ENCODE results near the gene INSR. TPM values are rescaled to one million over a fixed set of nuclear protein-coding genes. Genes with fewer than 3 reads are reported as not detected.

The INSR gene
- polyA plus RNA-seq, 1 of the 3 experiments (the other 2 are of a cell fraction) = 3.6 TPM

GRCh38 chr19:7215176-7215575 is 79.0 kb downstream of the INSR start:
- H3K4me1 ChIP-seq (ENCODE audit: control insufficient read depth in 1 of 2, insufficient read depth in 2 of 2, low read depth in 1 of 2, low read length in 1 of 2) = no peaks in the 10 kb centered on the region
- no peaks in the 10 kb centered on the region for H3K9me2 ChIP-seq
- H3F3A ChIP-seq (replicated peaks; ENCODE audit: insufficient read depth) = no peaks in the 10 kb centered on the region
- no peak for TF ChIP-seq IRF3 (IDR thresholded peaks at IDR 0.05; ENCODE audit: low read depth, low read length)
- TF ChIP-seq GABPA (IDR thresholded peaks at IDR 0.05; ENCODE audit: low read depth) = no peak
- TF ChIP-seq EZH2phosphoT487 (IDR thresholded peaks at IDR 0.05; ENCODE audit: borderline replicate concordance, low read depth) = no peak
- TF ChIP-seq RAD21 (IDR thresholded peaks at IDR 0.05; ENCODE audit: low read length) = no peak
- no peak for TF ChIP-seq PBX3 (IDR thresholded peaks at IDR 0.05)
- no peak for TF ChIP-seq USF2 (IDR thresholded peaks at IDR 0.05; ENCODE audit: borderline replicate concordance, low read depth, low read length)
- no peak for TF ChIP-seq CTCF (IDR thresholded peaks at IDR 0.05)
- no peak for TF ChIP-seq MAX (IDR thresholded peaks at IDR 0.05; ENCODE audit: low read depth)
- TF ChIP-seq ELF1 (IDR thresholded peaks at IDR 0.05) = no peak
- no peak for TF ChIP-seq FOSL2 (IDR thresholded peaks at IDR 0.05; ENCODE audit: borderline replicate concordance, low read depth)
- no peaks in the 10 kb centered on the region for H4K20me1 ChIP-seq (ENCODE audit: insufficient read depth)
- DNase-seq = no peak
- H3K27ac ChIP-seq (ENCODE audit: low read depth in 2 of 2, low read length in 1 of 2) = no peak overlapping the region
- H3K36me3 ChIP-seq (replicated peaks in 1 of 2; ENCODE audit: control insufficient read depth in 1 of 2, insufficient read depth in 2 of 2, low read length in 1 of 2) = no peaks in the 10 kb centered on the region
- no peak overlapping the region for H3K4me3 ChIP-seq (ENCODE audit: low read depth in 2 of 2, low read length in 1 of 2)
- no peaks in the 10 kb centered on the region for H3K79me2 ChIP-seq (ENCODE audit: insufficient read depth)
- H3K9ac ChIP-seq = no peak overlapping the region
- H3K4me2 ChIP-seq = no peak overlapping the region
- H3K9me3 ChIP-seq = no peaks in the 10 kb centered on the region
- 84% methylated on average over 7 of the region's 7 CpGs for WGBS (ENCODE audit: low lambda C conversion rate)
- no peak overlapping the region for H2AFZ ChIP-seq (ENCODE audit: low read depth)
- no peaks in the 10 kb centered on the region for H3K27me3 ChIP-seq (ENCODE audit: insufficient read depth)
- POLR2A ChIA-PET = no interaction called here
- CTCF ChIA-PET = interaction anchor here (0.6 kb wide), 1 partner anchor 1190 kb away, joined by 3 read pairs; no protein-coding TSS in a partner anchor

GRCh38 chr19:7214324-7215089 is 79.7 kb downstream of the INSR start:
- no peak overlapping the region for H3K27ac ChIP-seq (ENCODE audit: low read depth in 2 of 2, low read length in 1 of 2)
- H3K9me3 ChIP-seq = no peaks in the 10 kb centered on the region
- H3F3A ChIP-seq (replicated peaks; ENCODE audit: insufficient read depth) = no peaks in the 10 kb centered on the region
- no peak overlapping the region for H2AFZ ChIP-seq (ENCODE audit: low read depth)
- H3K27me3 ChIP-seq (ENCODE audit: insufficient read depth) = no peaks in the 10 kb centered on the region
- H3K79me2 ChIP-seq (ENCODE audit: insufficient read depth) = no peaks in the 10 kb centered on the region
- ChIA-PET POLR2A (no interaction called here), CTCF (interaction anchor here (0.6 kb wide), 1 partner anchor 1191 kb away, joined by 3 read pairs; no protein-coding TSS in a partner anchor)
- H3K4me1 ChIP-seq (ENCODE audit: control insufficient read depth in 1 of 2, insufficient read depth in 2 of 2, low read depth in 1 of 2, low read length in 1 of 2) = no peaks in the 10 kb centered on the region
- 73% methylated on average over 10 of the region's 10 CpGs for WGBS (ENCODE audit: low lambda C conversion rate)
- no peaks in the 10 kb centered on the region for H3K36me3 ChIP-seq (replicated peaks in 1 of 2; ENCODE audit: control insufficient read depth in 1 of 2, insufficient read depth in 2 of 2, low read length in 1 of 2)
- no peak overlapping the region for H3K4me2 ChIP-seq
- no peak for DNase-seq
- H3K9me2 ChIP-seq = no peaks in the 10 kb centered on the region
- no peak overlapping the region for H3K9ac ChIP-seq
- no peaks in the 10 kb centered on the region for H4K20me1 ChIP-seq (ENCODE audit: insufficient read depth)
- no peak overlapping the region for H3K4me3 ChIP-seq (ENCODE audit: low read depth in 2 of 2, low read length in 1 of 2)
- TF ChIP-seq TEAD4 (IDR thresholded peaks at IDR 0.05; ENCODE audit: borderline replicate concordance, insufficient read depth) (no peak), ELF1 (IDR thresholded peaks at IDR 0.05) (no peak), PBX3 (IDR thresholded peaks at IDR 0.05) (no peak), JUND (IDR thresholded peaks at IDR 0.05) (no peak), RXRA (IDR thresholded peaks at IDR 0.05; ENCODE audit: borderline replicate concordance, low read depth) (no peak), EP300 (IDR thresholded peaks at IDR 0.05; ENCODE audit: borderline replicate concordance in 1 of 2, low read depth in 1 of 2, low read length in 1 of 2) (no peak), FOXJ3 (CRISPR knock-in tag; IDR thresholded peaks at IDR 0.05) (no peak), NRF1 (IDR thresholded peaks at IDR 0.05; ENCODE audit: low read depth, low read length) (no peak), RFX5 (IDR thresholded peaks at IDR 0.05; ENCODE audit: low read length) (no peak), RCOR1 (IDR thresholded peaks at IDR 0.05; ENCODE audit: low read length) (no peak), MXI1 (IDR thresholded peaks at IDR 0.05; ENCODE audit: low read depth, low read length) (no peak), TCF12 (IDR thresholded peaks at IDR 0.05) (no peak), GATA2 (CRISPR knock-in tag; IDR thresholded peaks at IDR 0.05) (no peak), CHD2 (IDR thresholded peaks at IDR 0.05; ENCODE audit: low read length, partially characterized antibody) (no peak)
